Skin epidermis (tissue), 12 donors: ENCODE data around the gene SORBS1.

Experiments used
- H3K27ac ChIP-seq, 21 experiments: fragments of 200-600 bp; sonication (generic) in 11 of 21; one replicate each; pipeline ENCODE4 v1.5.0; 2020; ENCODE audit warnings: mild to moderate bottlenecking in 3 of 21, inconsistent platforms in 2 of 21, moderate library complexity in 2 of 21
- H3K4me3 ChIP-seq, 7 experiments: fragments of 200-600 bp; sonication (generic) in 2 of 7; one replicate each; pipeline ENCODE4 v1.5.0; 2020; ENCODE audit warnings: inconsistent platforms in 2 of 7, mild to moderate bottlenecking in 2 of 7, moderate library complexity in 1 of 7

SORBS1 gene

GRCh38 chr10:95429639-95430038, 131.5 kb downstream of the SORBS1 start:
- Histone ChIP-seq H3K27ac (no peak overlapping the region), H3K4me3 (no peak overlapping the region)

- peak overlapping the region in 2 of 21 experiments; percentile 25 to 40 for H3K27ac ChIP-seq
- no peak overlapping the region for H3K4me3 ChIP-seq
Measured at GRCh38 chr10:95428701-95429100, 132.5 kb downstream of the SORBS1 start.

- H3K4me3 ChIP-seq, result no peak overlapping the region
- H3K27ac ChIP-seq, result no peak overlapping the region
Measured at GRCh38 chr10:95426482-95426881, 134.7 kb downstream of the SORBS1 start.

GRCh38 chr10:95425592-95426465, 135.3 kb downstream of the SORBS1 start:
- Histone ChIP-seq H3K27ac (no peak overlapping the region), H3K4me3 (no peak overlapping the region)

GRCh38 chr10:95423164-95424005, 137.8 kb downstream of the SORBS1 start:
- Histone ChIP-seq H3K27ac (peak overlapping the region in 2 of 21 experiments; percentile 28 to 67), H3K4me3 (no peak overlapping the region)

- H3K4me3 ChIP-seq, result no peak overlapping the region
- H3K27ac ChIP-seq, result peak overlapping the region in 2 of 21 experiments; percentile 4 to 70
Measured at GRCh38 chr10:95422233-95422632, 138.9 kb downstream of the SORBS1 start.

- peak overlapping the region in 3 of 21 experiments; percentile 13 to 70 (median 46) for H3K27ac ChIP-seq
- H3K4me3 ChIP-seq, result no peak overlapping the region
Measured at GRCh38 chr10:95421782-95422181, 139.4 kb downstream of the SORBS1 start.

- H3K4me3 ChIP-seq, result no peak overlapping the region
Measured at GRCh38 chr10:95419399-95419798, 141.8 kb downstream of the SORBS1 start.

GRCh38 chr10:95416973-95417372, 144.2 kb downstream of the SORBS1 start:
- H3K27ac ChIP-seq, result no peak overlapping the region
- no peak overlapping the region for H3K4me3 ChIP-seq

More at GRCh38 chr10:95419399-95419798, 141.8 kb downstream of the SORBS1 start:
- H3K27ac ChIP-seq, result no peak overlapping the region

GRCh38 chr10:95416270-95416669, 144.9 kb downstream of the SORBS1 start:
- Histone ChIP-seq H3K4me3 (no peak overlapping the region), H3K27ac (peak overlapping the region in 6 of 21 experiments; percentile 21 to 80 (median 62))

- peak overlapping the region in 1 of 7 experiments; percentile 10 for H3K4me3 ChIP-seq
- peak overlapping the region in 8 of 21 experiments; percentile 18 to 80 (median 57) for H3K27ac ChIP-seq
Measured at GRCh38 chr10:95415621-95416031, 145.5 kb downstream of the SORBS1 start.

- H3K27ac ChIP-seq, result peak overlapping the region in 9 of 21 experiments; percentile 29 to 80 (median 66)
- peak overlapping the region in 1 of 7 experiments; percentile 10 for H3K4me3 ChIP-seq
Measured at GRCh38 chr10:95414844-95415485, 146.2 kb downstream of the SORBS1 start.

- Histone ChIP-seq H3K27ac (peak overlapping the region in 9 of 21 experiments; percentile 20 to 80 (median 66)), H3K4me3 (no peak overlapping the region)
Measured at GRCh38 chr10:95414016-95414830, 146.9 kb downstream of the SORBS1 start.

- Histone ChIP-seq H3K27ac (peak overlapping the region in 4 of 21 experiments; percentile 32 to 80 (median 52)), H3K4me3 (no peak overlapping the region)
Measured at GRCh38 chr10:95413588-95413987, 147.6 kb downstream of the SORBS1 start.

GRCh38 chr10:95411635-95412034, 149.5 kb downstream of the SORBS1 start:
- H3K27ac ChIP-seq, result peak overlapping the region in 2 of 21 experiments; percentile 24 to 80
- H3K4me3 ChIP-seq, result no peak overlapping the region

- H3K27ac ChIP-seq, result peak overlapping the region in 15 of 21 experiments; percentile 9 to 88 (median 63)
- no peak overlapping the region for H3K4me3 ChIP-seq
Measured at GRCh38 chr10:95408983-95409873, 151.9 kb downstream of the SORBS1 start.

- Histone ChIP-seq H3K27ac (peak overlapping the region in 13 of 21 experiments; percentile 4 to 88 (median 57)), H3K4me3 (no peak overlapping the region)
Measured at GRCh38 chr10:95408148-95408960, 152.8 kb downstream of the SORBS1 start.
